ENCODE data around the gene TNNI3.

Gene TNNI3

GRCh38 chr19:55141696-55142095 lies 15.8 kb downstream of the TNNI3 start:
- peaks cover 2% of the 10 kb centered on the region for H3K9me3 ChIP-seq (ENCODE audit: severe bottlenecking)
- H3K27ac ChIP-seq, result peak overlapping the region; percentile 69
- no peaks in the 10 kb centered on the region for H3K27me3 ChIP-seq (ENCODE audit: insufficient read depth, low read depth, severe bottlenecking)
- no peak overlapping the region for H3K4me3 ChIP-seq (ENCODE audit: low read depth, low read length)
- peaks cover 14% of the 10 kb centered on the region for H3K36me3 ChIP-seq
- DNase-seq, result no peak
- no peak for TF ChIP-seq CTCF (IDR thresholded peaks at IDR 0.05; ENCODE audit: low read depth, low read length)

GRCh38 chr19:55137915-55138314 lies 19.6 kb downstream of the TNNI3 start:
- no peak for TF ChIP-seq CTCF (IDR thresholded peaks at IDR 0.05; ENCODE audit: low read depth, low read length)
- Histone ChIP-seq H3K4me3 (ENCODE audit: low read depth, low read length) (no peak overlapping the region), H3K36me3 (peaks cover 24% of the 10 kb centered on the region), H3K27ac (no peak overlapping the region), H3K9me3 (ENCODE audit: severe bottlenecking) (peaks cover 2% of the 10 kb centered on the region), H3K27me3 (ENCODE audit: insufficient read depth, low read depth, severe bottlenecking) (no peaks in the 10 kb centered on the region)
- no peak for DNase-seq

- no peak for TF ChIP-seq CTCF (IDR thresholded peaks at IDR 0.05; ENCODE audit: low read depth, low read length)
- H3K36me3 ChIP-seq, result peaks cover 27% of the 10 kb centered on the region
Measured at GRCh38 chr19:55136399-55137102, 21.0 kb downstream of the TNNI3 start.

GRCh38 chr19:55134736-55135135 lies 22.8 kb downstream of the TNNI3 start:
- Histone ChIP-seq H3K4me3 (ENCODE audit: low read depth, low read length) (no peak overlapping the region), H3K36me3 (peaks cover 17% of the 10 kb centered on the region), H3K27me3 (ENCODE audit: insufficient read depth, low read depth, severe bottlenecking) (no peaks in the 10 kb centered on the region), H3K27ac (no peak overlapping the region), H3K9me3 (ENCODE audit: severe bottlenecking) (no peaks in the 10 kb centered on the region)
- TF ChIP-seq CTCF (IDR thresholded peaks at IDR 0.05; ENCODE audit: low read depth, low read length), result no peak
- no peak for DNase-seq

More at GRCh38 chr19:55136399-55137102, 21.0 kb downstream of the TNNI3 start:
- DNase-seq, result no peak
- H3K27me3 ChIP-seq (ENCODE audit: insufficient read depth, low read depth, severe bottlenecking), result no peaks in the 10 kb centered on the region
- no peaks in the 10 kb centered on the region for H3K9me3 ChIP-seq (ENCODE audit: severe bottlenecking)
- H3K4me3 ChIP-seq (ENCODE audit: low read depth, low read length), result no peak overlapping the region
- no peak overlapping the region for H3K27ac ChIP-seq

- no peaks in the 10 kb centered on the region for H3K9me3 ChIP-seq (ENCODE audit: severe bottlenecking)
- no peak overlapping the region for H3K4me3 ChIP-seq (ENCODE audit: low read depth, low read length)
- DNase-seq, result peak; percentile 65
- no peak for TF ChIP-seq CTCF (IDR thresholded peaks at IDR 0.05; ENCODE audit: low read depth, low read length)
- no peaks in the 10 kb centered on the region for H3K27me3 ChIP-seq (ENCODE audit: insufficient read depth, low read depth, severe bottlenecking)
- H3K36me3 ChIP-seq, result peaks cover 17% of the 10 kb centered on the region
- H3K27ac ChIP-seq, result no peak overlapping the region
Measured at GRCh38 chr19:55133639-55134444, 23.7 kb downstream of the TNNI3 start.

All from WERI-Rb-1 (cell line).